ENCODE measurements around the gene GNAL.

GNAL gene

DNA sequence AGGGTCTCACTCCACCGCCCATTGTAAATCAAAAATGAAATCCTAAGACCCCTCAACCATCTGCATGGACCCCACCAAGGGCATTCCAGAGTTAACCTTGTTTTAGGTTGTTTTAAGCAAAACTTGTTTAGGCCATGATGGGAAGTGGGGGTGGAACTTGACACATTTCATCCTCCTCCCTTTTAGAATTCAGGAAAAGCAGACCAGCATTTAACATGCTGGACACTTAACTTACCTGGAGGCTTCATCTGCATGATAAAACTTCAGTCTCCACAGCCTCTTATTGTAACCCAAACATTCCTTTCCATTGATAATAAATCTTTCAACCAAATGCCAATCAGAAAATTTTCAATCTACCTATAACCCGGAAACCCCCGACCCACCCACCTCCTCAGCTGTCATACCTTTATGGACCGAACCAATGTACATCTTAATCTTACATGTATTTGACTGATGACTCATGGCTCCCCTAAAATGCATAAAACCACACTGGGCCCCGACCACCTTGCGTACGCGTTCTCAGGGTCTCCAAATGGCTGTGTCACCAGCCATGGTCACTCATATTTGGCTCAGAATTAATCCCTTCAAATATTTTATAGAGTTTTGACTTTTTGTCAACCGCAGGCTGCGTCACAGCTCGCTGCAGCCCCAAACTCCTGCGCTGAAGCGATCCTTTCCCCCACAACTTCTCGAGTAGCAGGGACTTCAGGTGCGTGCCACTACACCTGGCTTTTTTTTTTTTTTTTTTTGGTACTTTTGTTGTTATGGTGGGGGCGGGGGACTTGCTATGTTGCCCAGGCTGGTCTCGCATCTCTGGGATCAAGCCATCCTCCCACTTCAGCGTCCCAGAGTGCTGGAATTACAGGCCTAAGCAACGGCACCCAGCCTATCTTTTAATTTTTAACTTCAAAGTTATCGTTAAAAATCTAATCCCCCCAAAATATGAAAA is 218.1 kb downstream of the GNAL start:
- no peaks in the 10 kb centered on the region for H3K27me3 ChIP-seq (ENCODE audit: control insufficient read depth in 3 of 3, insufficient read depth in 3 of 3, low read depth in 1 of 3, low read length in 3 of 3)
- H3K9ac ChIP-seq (ENCODE audit: low read depth, low read length, poor library complexity), result no peak overlapping the region
- no peak overlapping the region for H3K14ac ChIP-seq (ENCODE audit: low read length)
- H3K4me1 ChIP-seq (ENCODE audit: control insufficient read depth in 2 of 2, insufficient read depth in 1 of 2, low read depth in 1 of 2, low read length in 2 of 2), result peaks cover 0 to 5% of the 10 kb centered on the region in 2 donors
- no peak overlapping the region for H2BK12ac ChIP-seq (ENCODE audit: low read length)
- H3K4ac ChIP-seq (ENCODE audit: low read length), result no peak overlapping the region
- WGBS, 2 donors (ENCODE audit: extremely low coverage in 2 of 2, insufficient read length in 2 of 2, insufficient replicate concordance in 1 of 2), result no CpG with 5 or more reads among the region's 20 CpGs
- no peak overlapping the region for H2BK5ac ChIP-seq (ENCODE audit: low read length)
- peaks cover 2 to 11% of the 10 kb centered on the region in 2 donors for H3K36me3 ChIP-seq (replicated peaks in 1 of 2; ENCODE audit: control insufficient read depth in 2 of 2, insufficient read depth in 2 of 2, low read length in 2 of 2)
- DNase-seq (ENCODE audit: low spot score), result no peak
- H2BK15ac ChIP-seq (ENCODE audit: low read length), result no peak overlapping the region
- no peak overlapping the region for H3K18ac ChIP-seq (ENCODE audit: low read length)
- no peak overlapping the region for H4K91ac ChIP-seq (ENCODE audit: low read depth, low read length, poor library complexity)
- no peaks in the 10 kb centered on the region for H3K79me1 ChIP-seq (ENCODE audit: low read depth, low read length)
- H2AFZ ChIP-seq (ENCODE audit: low read length), result peak overlapping the region; percentile 100
- H2BK120ac ChIP-seq (ENCODE audit: low read depth, low read length), result no peak overlapping the region
- H2AK5ac ChIP-seq (ENCODE audit: low read depth, low read length), result no peak overlapping the region
- H3K27ac ChIP-seq (replicated peaks; ENCODE audit: low read length), result no peak overlapping the region
- H3K4me3 ChIP-seq (ENCODE audit: low read length in 2 of 2), result peak overlapping the region in 1 of 2 donors; percentile 96
- H4K8ac ChIP-seq (ENCODE audit: low read depth, low read length), result no peak overlapping the region
- H3K9me3 ChIP-seq (replicated peaks in 1 of 2; ENCODE audit: control insufficient read depth in 2 of 2, insufficient read depth in 1 of 2, low read depth in 1 of 2, low read length in 2 of 2), result no peaks in the 10 kb centered on the region
- H3K4me2 ChIP-seq (ENCODE audit: insufficient read depth, low read length, poor library complexity, severe bottlenecking), result no peak overlapping the region
- H3K23ac ChIP-seq (ENCODE audit: low read depth, low read length, poor library complexity), result no peak overlapping the region

GRCh38 chr18:11908182-11909060 is 219.4 kb downstream of the GNAL start, which contains the start of gene MPPE1:
Gene MPPE1, minus strand, starts transcription at chr18:11908317. Its CDS starts 11,053 bp downstream, at chr18:11897264.
- WGBS, 2 donors (ENCODE audit: extremely low coverage in 2 of 2, insufficient read length in 2 of 2, insufficient replicate concordance in 1 of 2), result no CpG with 5 or more reads among the region's 106 CpGs

DNA sequence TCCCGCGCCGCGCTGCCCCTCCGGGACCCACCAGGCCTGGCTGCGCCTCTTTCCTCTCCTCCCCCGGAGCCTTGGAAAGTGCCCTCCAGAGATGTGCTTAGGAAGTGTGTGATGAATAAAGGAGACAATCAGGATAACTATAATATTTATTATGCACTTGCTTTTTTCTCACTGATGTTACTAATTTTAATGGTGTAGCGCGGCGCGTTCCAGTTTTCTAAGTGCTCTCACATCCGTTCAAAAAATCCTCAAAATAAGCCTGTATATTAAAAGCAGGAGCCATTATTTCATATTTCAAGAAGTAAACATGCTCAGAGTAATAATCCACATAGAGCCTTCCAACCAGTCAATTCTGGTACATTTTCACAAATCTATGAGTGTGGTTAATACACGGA is 220.0 kb downstream of the GNAL start:
- no peak for DNase-seq (ENCODE audit: low spot score)
- Histone ChIP-seq H4K91ac (ENCODE audit: low read depth, low read length, poor library complexity) (no peak overlapping the region), H2BK120ac (ENCODE audit: low read depth, low read length) (no peak overlapping the region), H3K23ac (ENCODE audit: low read depth, low read length, poor library complexity) (peak overlapping the region; percentile 91), H2BK15ac (ENCODE audit: low read length) (no peak overlapping the region), H4K8ac (ENCODE audit: low read depth, low read length) (no peak overlapping the region), H3K36me3 (replicated peaks in 1 of 2; ENCODE audit: control insufficient read depth in 2 of 2, insufficient read depth in 2 of 2, low read length in 2 of 2) (peaks cover 0 to 7% of the 10 kb centered on the region in 2 donors), H3K18ac (ENCODE audit: low read length) (peak overlapping the region; percentile 98), H2AFZ (ENCODE audit: low read length) (peak overlapping the region; percentile 100), H3K4me3 (ENCODE audit: low read length in 2 of 2) (peak overlapping the region; percentile 84 to 96), H3K27me3 (ENCODE audit: control insufficient read depth in 3 of 3, insufficient read depth in 3 of 3, low read depth in 1 of 3, low read length in 3 of 3) (no peaks in the 10 kb centered on the region), H3K4me1 (ENCODE audit: control insufficient read depth in 2 of 2, insufficient read depth in 1 of 2, low read depth in 1 of 2, low read length in 2 of 2) (peaks cover 0 to 5% of the 10 kb centered on the region in 2 donors), H3K4ac (ENCODE audit: low read length) (no peak overlapping the region), H3K27ac (replicated peaks; ENCODE audit: low read length) (no peak overlapping the region), H2AK5ac (ENCODE audit: low read depth, low read length) (no peak overlapping the region), H3K14ac (ENCODE audit: low read length) (no peak overlapping the region), H3K9me3 (replicated peaks in 1 of 2; ENCODE audit: control insufficient read depth in 2 of 2, insufficient read depth in 1 of 2, low read depth in 1 of 2, low read length in 2 of 2) (peaks cover 0 to under 1% of the 10 kb centered on the region in 2 donors), H3K9ac (ENCODE audit: low read depth, low read length, poor library complexity) (peak overlapping the region; percentile 88), H3K79me1 (ENCODE audit: low read depth, low read length) (no peaks in the 10 kb centered on the region), H2BK5ac (ENCODE audit: low read length) (peak overlapping the region; percentile 53), H3K4me2 (ENCODE audit: insufficient read depth, low read length, poor library complexity, severe bottlenecking) (peak overlapping the region; percentile 80), H2BK12ac (ENCODE audit: low read length) (no peak overlapping the region)
- no CpG with 5 or more reads among the region's 13 CpGs for WGBS, 2 donors (ENCODE audit: extremely low coverage in 2 of 2, insufficient read length in 2 of 2, insufficient replicate concordance in 1 of 2)

More at GRCh38 chr18:11908182-11909060, 219.4 kb downstream of the GNAL start, which contains the start of gene MPPE1:
- H3K14ac ChIP-seq (ENCODE audit: low read length), result no peak within 1 kb of the TSS
- H3K27me3 ChIP-seq (ENCODE audit: control insufficient read depth in 3 of 3, insufficient read depth in 3 of 3, low read depth in 1 of 3, low read length in 3 of 3), result no peaks in the 10 kb centered on the region
- H2BK12ac ChIP-seq (ENCODE audit: low read length), result no peak within 1 kb of the TSS
- H2AFZ ChIP-seq (ENCODE audit: low read length), result peak within 1 kb of the TSS; percentile 100
- H4K91ac ChIP-seq (ENCODE audit: low read depth, low read length, poor library complexity), result no peak within 1 kb of the TSS
- H2AK5ac ChIP-seq (ENCODE audit: low read depth, low read length), result no peak within 1 kb of the TSS
- H3K18ac ChIP-seq (ENCODE audit: low read length), result peak within 1 kb of the TSS; percentile 98
- peak within 1 kb of the TSS; percentile 91 for H3K23ac ChIP-seq (ENCODE audit: low read depth, low read length, poor library complexity)
- H3K9me3 ChIP-seq (replicated peaks in 1 of 2; ENCODE audit: control insufficient read depth in 2 of 2, insufficient read depth in 1 of 2, low read depth in 1 of 2, low read length in 2 of 2), result no peaks in the 10 kb centered on the region
- peak within 1 kb of the TSS; percentile 87 for H3K27ac ChIP-seq (replicated peaks; ENCODE audit: low read length)
- H3K79me1 ChIP-seq (ENCODE audit: low read depth, low read length), result no peaks in the 10 kb centered on the region
- H2BK5ac ChIP-seq (ENCODE audit: low read length), result peak within 1 kb of the TSS; percentile 53
- peak within 1 kb of the TSS; percentile 88 for H3K9ac ChIP-seq (ENCODE audit: low read depth, low read length, poor library complexity)
- H3K4me1 ChIP-seq (ENCODE audit: control insufficient read depth in 2 of 2, insufficient read depth in 1 of 2, low read depth in 1 of 2, low read length in 2 of 2), result peaks cover 0 to 5% of the 10 kb centered on the region in 2 donors
- peak within 1 kb of the TSS; percentile 84 to 96 for H3K4me3 ChIP-seq (ENCODE audit: low read length in 2 of 2)
- DNase-seq (ENCODE audit: low spot score), result peak; percentile 80
- H3K36me3 ChIP-seq (replicated peaks in 1 of 2; ENCODE audit: control insufficient read depth in 2 of 2, insufficient read depth in 2 of 2, low read length in 2 of 2), result peaks cover 0 to 7% of the 10 kb centered on the region in 2 donors
- peak within 1 kb of the TSS; percentile 65 for H4K8ac ChIP-seq (ENCODE audit: low read depth, low read length)
- H2BK15ac ChIP-seq (ENCODE audit: low read length), result peak within 1 kb of the TSS; percentile 64
- no peak within 1 kb of the TSS for H3K4ac ChIP-seq (ENCODE audit: low read length)
- H2BK120ac ChIP-seq (ENCODE audit: low read depth, low read length), result no peak within 1 kb of the TSS
- peak within 1 kb of the TSS; percentile 89 for H3K4me2 ChIP-seq (ENCODE audit: insufficient read depth, low read length, poor library complexity, severe bottlenecking)

All from neuronal stem cell (in vitro differentiated cells).